Esophagus (tissue), 2 donors: ENCODE measurements around the gene PARD6G. TPM values are rescaled to one million over a fixed set of nuclear protein-coding genes. Genes with fewer than 3 reads are reported as not detected.

ENCODE experiments used
- H3K27ac ChIP-seq, 2 donors: one replicate each; pipeline ENCODE4 v1.5.1; 2013; ENCODE audit warnings: low read depth in 2 of 2, mild to moderate bottlenecking in 2 of 2, inconsistent platforms in 1 of 2, low read length in 1 of 2, moderate library complexity in 1 of 2
- H3K27me3 ChIP-seq, 2 donors: one replicate each; pipeline ENCODE4 v1.6.1; 2013; ENCODE audit warnings: low read length in 2 of 2, control low read depth in 1 of 2, mild to moderate bottlenecking in 1 of 2; ENCODE audit not compliant: insufficient read depth in 2 of 2, control insufficient read depth in 1 of 2
- H3K36me3 ChIP-seq, 2 donors: one replicate each; pipeline ENCODE4 v1.6.1; 2013; ENCODE audit warnings: low read length in 1 of 2; ENCODE audit not compliant: control insufficient read depth in 2 of 2, insufficient read depth in 2 of 2
- H3K4me1 ChIP-seq, 2 donors: one replicate each; pipeline ENCODE4 v1.6.1; 2013; ENCODE audit warnings: low read length in 1 of 2; ENCODE audit not compliant: control insufficient read depth in 2 of 2, insufficient read depth in 2 of 2
- H3K4me3 ChIP-seq, 2 donors: one replicate each; pipeline ENCODE4 v1.5.1; 2013; ENCODE audit warnings: low read length in 2 of 2, mild to moderate bottlenecking in 2 of 2, low read depth in 1 of 2, moderate library complexity in 1 of 2
- H3K9me3 ChIP-seq, 2 donors: one replicate each; pipeline ENCODE4 v1.6.1; 2013; ENCODE audit warnings: mild to moderate bottlenecking in 2 of 2, low read depth in 1 of 2, low read length in 1 of 2, moderate library complexity in 1 of 2; ENCODE audit not compliant: control insufficient read depth in 2 of 2, insufficient read depth in 1 of 2
- WGBS, 2 donors: extraction: QIAGEN DNeasy Blood & Tissue Kit; methylation state at CpG; one replicate each; pipeline ENCODE4 v1.1.7; 2013; 5-methylcytosine and 5-hydroxymethylcytosine counted together
- polyA plus RNA-seq, 2 donors: library from polyadenylated mRNA; stranded (reverse); fragments of 200-250 nt; gene quantifications; one replicate each; pipeline ENCODE4 v1.2.3, GENCODE V29; 2013
- donor health status: healthy with polysubstance abuse.
- donor health status: Bipolar disorder and iron deficiency.

Gene PARD6G
- polyA plus RNA-seq, 2 donors: 10.9 to 15.9 TPM

DNA sequence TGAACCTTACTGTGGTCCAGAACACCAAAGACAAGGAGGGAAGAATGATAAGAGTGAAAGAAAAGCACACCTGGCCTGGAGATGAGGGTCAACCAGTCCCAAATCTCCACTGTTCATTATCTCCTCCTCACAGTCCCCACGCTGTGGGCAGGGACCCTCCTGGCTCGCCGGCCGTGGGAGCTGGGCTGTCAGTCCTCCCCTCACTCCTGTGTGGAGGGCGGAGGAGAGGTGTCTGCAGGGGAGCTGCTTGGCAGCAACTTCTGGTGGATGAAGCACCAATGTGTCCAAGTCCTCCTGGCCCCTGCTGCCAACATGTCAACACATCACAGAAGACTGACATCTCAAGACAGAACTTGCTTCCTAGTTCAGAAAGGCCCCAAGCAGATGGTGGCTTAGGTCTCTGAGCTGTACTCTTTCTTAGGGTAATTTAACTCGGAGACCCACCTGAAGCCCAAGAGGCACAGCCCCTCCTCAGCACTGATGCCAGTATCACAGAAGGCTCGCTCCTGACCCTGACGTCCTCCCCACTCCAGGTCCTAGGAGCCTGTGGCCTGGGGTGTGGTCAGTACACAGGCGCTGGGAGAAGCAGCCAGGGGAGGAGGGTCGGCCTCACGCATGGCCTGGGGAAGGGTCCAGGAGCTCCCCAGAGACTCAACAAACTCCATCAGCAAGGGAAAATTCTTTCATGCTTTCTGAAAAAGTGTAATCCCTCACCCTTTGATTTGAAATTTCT, 54.5 kb downstream of the PARD6G start:
- WGBS, 2 donors: 84 to 93% methylated on average over 11 of the region's 11 CpGs
- Histone ChIP-seq H3K27ac (no peak overlapping the region), H3K36me3 (peaks cover 0 to 7% of the 10 kb centered on the region in 2 donors), H3K4me1 (peaks cover 0 to 7% of the 10 kb centered on the region in 2 donors), H3K27me3 (no peaks in the 10 kb centered on the region), H3K4me3 (no peak overlapping the region), H3K9me3 (no peaks in the 10 kb centered on the region)

DNA sequence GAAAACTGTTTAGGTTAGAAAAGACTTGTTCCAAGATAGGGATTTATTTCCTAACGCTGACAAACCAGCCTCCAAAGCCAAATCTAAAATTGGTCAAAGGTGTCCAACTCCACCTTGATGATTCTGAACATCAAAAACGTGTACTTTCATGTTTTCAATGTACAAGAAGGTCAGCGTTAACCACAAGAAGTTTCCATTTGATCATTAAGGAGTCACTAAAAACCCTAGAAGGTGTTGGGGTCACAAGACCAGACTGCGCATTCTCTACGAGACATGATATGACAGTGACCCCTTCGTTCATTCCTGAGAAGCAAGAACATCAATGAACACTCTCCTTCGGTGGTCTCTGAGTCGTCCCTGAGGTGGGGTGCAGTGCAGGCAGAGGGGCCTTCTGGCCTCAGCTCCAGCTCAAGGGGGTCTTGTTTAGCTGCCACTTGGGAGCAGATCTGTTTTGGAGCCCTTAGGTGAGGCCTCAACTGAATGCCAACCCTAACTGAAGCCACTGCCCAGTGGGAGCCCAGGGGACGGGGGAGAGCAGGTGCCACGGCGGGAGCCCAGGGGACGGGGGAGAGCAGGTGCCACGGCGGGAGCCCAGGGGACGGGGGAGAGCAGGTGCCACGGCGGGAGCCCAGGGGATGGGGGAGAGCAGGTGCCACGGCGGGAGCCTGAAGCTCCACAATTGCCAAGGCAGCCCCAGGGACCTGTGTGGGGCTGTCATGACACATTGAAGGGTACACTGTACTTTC, 55.2 kb downstream of the PARD6G start:
- H3K27ac ChIP-seq: no peak overlapping the region
- no peak overlapping the region for H3K4me3 ChIP-seq
- peaks cover 0 to 7% of the 10 kb centered on the region in 2 donors for H3K4me1 ChIP-seq
- H3K36me3 ChIP-seq: peaks cover 0 to 7% of the 10 kb centered on the region in 2 donors
- H3K27me3 ChIP-seq: no peaks in the 10 kb centered on the region
- WGBS, 2 donors: 87 to 88% methylated on average over 9 to 19 of the region's 19 CpGs
- H3K9me3 ChIP-seq: no peaks in the 10 kb centered on the region

DNA sequence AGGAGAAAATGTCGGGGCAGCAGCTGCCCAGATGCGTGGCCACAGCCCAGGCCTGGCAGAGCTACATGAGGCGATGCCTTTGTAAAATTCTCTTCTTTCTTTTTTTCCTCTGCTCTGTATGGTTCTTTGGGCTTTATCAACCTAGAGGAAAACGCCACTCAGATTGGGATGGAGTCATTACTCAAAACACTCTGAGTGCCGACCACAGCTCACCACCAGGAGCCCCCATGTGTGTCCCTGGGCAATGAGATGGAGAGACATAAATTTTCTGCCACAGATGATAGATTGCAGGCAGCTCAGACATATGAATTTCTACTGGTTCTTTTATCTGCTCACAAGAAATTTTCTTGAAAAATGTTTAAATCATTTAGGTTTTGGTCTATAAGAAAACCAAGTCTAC, 56.0 kb downstream of the PARD6G start:
- Histone ChIP-seq H3K36me3 (peaks cover 0 to 7% of the 10 kb centered on the region in 2 donors), H3K9me3 (no peaks in the 10 kb centered on the region), H3K27ac (no peak overlapping the region), H3K4me1 (peaks cover 0 to 7% of the 10 kb centered on the region in 2 donors), H3K4me3 (no peak overlapping the region), H3K27me3 (no peaks in the 10 kb centered on the region)
- WGBS, 2 donors: 87% methylated on average over 5 of the region's 5 CpGs

DNA sequence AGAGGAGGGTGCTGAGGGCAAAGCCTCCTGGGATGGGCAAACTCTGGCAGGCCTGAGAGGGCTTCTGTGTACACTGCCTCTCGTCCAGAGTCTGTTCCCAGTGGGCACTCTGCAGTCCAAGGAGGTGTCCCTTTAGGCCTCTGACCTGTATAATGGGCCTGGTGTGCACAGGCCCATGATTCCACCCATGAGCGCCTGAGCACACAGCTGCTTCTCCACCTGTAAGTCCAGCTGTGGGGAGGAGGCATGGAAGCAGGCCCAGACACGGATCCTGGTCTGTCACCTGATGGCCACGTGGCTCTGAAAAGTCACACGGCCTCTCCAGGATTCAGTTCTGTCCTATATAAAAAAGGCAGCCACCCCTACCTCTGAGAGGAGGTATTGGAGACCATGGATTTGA, 57.0 kb downstream of the PARD6G start:
- Histone ChIP-seq H3K4me1 (peaks cover 0 to 7% of the 10 kb centered on the region in 2 donors), H3K27me3 (no peaks in the 10 kb centered on the region), H3K9me3 (no peaks in the 10 kb centered on the region), H3K4me3 (no peak overlapping the region), H3K27ac (no peak overlapping the region), H3K36me3 (peaks cover 0 to 7% of the 10 kb centered on the region in 2 donors)
- WGBS, 2 donors: 77 to 86% methylated on average over 5 of the region's 5 CpGs

DNA sequence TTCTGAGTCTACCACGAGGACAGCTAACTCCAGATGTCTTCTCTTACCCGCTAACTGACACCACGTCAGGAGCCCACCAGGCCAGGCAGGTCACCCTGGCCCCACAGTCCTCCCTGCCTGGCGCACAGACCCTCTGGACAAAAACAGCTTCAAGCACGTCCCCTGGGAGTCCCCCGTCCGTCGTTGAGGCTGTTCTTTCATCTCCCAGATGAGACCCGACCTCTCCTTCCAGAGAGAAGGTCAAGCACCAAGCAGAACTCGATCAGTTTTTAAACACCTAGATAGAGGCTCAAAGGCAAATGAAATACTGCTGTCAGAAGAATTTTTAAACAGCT, 57.8 kb downstream of the PARD6G start:
- H3K4me1 ChIP-seq: peaks cover 0 to 7% of the 10 kb centered on the region in 2 donors

DNA sequence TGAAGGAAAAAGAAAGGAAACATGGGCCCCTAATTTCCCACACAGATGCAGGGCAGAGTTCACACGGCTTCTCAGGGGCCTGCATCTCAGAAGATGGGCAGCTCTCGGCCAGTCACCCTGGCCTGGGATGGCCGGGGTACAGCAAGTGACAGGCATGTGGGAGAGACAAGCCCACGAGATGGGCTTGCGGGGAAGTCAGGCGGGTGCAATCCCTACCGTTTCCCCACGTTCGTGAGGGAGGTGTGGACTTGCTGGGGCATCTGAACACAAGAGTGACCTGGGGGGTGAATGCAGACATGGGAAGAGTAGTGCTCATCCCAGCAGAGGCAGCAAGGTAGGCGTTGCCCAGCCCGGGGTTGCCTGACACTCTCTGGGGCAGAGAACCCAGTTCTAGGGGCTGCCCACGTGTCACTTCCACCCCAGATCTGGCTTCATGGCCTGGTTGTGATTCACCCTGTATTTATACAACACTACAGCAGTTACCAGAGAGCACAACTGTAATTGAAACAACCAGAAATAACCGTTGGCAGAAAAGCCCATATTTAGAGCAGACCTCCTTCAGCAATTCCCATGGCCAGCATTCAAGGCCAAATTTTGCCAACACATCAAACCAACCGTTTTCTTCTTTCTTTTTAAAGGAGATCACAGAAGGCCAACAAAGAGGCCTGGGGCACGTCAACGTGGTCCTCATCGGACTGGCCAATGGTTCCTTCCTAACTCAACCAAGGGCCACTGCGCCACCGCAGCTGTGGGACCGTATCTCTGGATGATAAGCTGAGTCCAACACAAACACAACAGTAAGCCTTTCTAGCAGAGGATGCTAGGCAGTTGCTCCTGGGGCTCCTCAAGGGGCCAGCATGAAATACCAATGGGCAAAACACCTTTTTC, 58.4 kb downstream of the PARD6G start:
- Histone ChIP-seq H3K36me3 (peaks cover 0 to 7% of the 10 kb centered on the region in 2 donors), H3K4me1 (peaks cover 0 to 7% of the 10 kb centered on the region in 2 donors), H3K4me3 (no peak overlapping the region), H3K9me3 (no peaks in the 10 kb centered on the region), H3K27me3 (no peaks in the 10 kb centered on the region), H3K27ac (no peak overlapping the region)
- WGBS, 2 donors: 89 to 91% methylated on average over 20 of the region's 20 CpGs

More for the DNA sequence above, 57.8 kb downstream of the PARD6G start:
- Histone ChIP-seq H3K4me3 (no peak overlapping the region), H3K9me3 (no peaks in the 10 kb centered on the region), H3K27me3 (no peaks in the 10 kb centered on the region), H3K27ac (no peak overlapping the region), H3K36me3 (peaks cover 0 to 7% of the 10 kb centered on the region in 2 donors)
- WGBS, 2 donors: 88% methylated on average over 10 of the region's 10 CpGs

DNA sequence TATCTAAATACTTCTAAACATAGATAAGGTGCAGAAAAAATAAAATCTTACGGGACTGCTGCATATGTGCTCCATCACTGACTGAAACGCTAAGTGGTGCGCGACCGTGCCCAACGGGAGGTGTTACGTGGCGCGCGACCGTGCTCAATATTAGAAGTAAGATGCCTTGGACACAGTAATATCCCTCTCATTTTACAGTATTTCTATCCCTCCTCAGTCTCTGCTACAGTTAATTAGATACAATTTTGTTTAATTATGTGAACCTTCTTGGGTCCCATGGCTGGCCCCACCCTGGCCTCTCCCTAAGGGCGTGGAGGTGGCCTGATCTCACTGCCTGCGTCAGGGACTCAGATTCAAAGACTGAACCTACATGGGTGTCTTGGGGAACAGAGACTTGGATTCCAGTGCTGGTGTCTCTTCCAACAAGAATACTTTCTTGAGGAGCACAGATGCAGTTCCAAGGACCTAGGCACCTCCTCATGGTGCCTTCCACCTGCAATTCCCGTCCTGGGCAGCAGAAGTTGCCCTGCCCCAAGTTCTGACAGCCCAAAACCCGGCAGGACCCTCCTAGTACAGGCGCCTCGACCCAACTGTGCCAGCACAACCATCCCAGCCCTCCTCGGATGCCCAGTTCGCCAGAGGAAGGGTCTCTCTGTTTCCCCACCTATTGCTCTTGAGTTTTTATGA, 59.2 kb downstream of the PARD6G start:
- Histone ChIP-seq H3K4me3 (no peak overlapping the region), H3K27me3 (no peaks in the 10 kb centered on the region), H3K27ac (peak overlapping the region in 1 of 2 donors; percentile 35), H3K4me1 (peaks cover 0 to 7% of the 10 kb centered on the region in 2 donors), H3K9me3 (no peaks in the 10 kb centered on the region), H3K36me3 (peaks cover 0 to 7% of the 10 kb centered on the region in 2 donors)
- 93 to 94% methylated on average over 19 of the region's 19 CpGs for WGBS, 2 donors

DNA sequence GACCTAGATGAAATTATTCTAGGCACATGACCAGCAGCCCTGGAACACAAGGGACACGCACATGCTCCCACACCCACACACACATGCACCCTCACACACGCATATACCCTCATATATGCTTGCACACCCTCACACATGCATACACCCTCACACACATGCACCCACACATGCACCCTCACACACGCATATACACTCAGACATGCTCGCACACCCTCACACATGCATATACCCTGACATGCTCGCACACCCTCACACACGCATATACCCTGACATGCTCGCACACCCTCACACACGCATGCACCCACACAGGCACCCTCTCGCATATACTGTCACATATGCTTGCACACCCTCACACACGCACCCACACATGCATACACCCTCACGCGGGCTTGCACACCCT, 61.8 kb downstream of the PARD6G start:
- Histone ChIP-seq H3K27ac (no peak overlapping the region), H3K4me1 (peaks cover 3 to 24% of the 10 kb centered on the region in 2 donors), H3K4me3 (no peak overlapping the region), H3K27me3 (no peaks in the 10 kb centered on the region), H3K9me3 (no peaks in the 10 kb centered on the region), H3K36me3 (peaks cover 0 to 3% of the 10 kb centered on the region in 2 donors)
- WGBS, 2 donors: 95 to 96% methylated on average over 12 of the region's 12 CpGs

DNA sequence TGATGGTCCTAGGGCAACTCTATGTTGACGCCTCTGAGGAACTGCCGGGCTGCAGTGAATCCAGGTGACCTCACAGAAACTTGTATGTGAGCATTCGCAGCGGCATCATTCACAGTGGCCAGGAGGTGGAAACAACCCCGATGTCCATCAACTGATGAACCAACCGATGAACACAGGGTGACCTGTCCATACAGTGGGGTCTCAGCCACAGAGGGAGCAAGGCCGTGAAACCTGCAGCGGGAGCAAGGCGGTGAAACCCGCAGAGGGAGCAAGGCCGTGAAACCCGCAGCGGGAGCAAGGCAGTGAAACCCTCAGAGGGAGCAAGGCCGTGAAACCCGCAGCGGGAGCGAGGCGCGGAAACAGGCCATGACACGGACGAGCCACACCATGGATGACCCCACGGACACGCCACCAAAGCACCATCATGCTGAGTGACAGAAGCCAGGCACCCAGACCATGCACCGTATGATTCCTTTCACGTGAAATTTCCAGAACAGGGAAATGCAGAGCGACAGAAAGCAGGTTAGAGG, 63.0 kb downstream of the PARD6G start:
- H3K27ac ChIP-seq: no peak overlapping the region
- H3K27me3 ChIP-seq: no peaks in the 10 kb centered on the region
- peaks cover 0 to 3% of the 10 kb centered on the region in 2 donors for H3K36me3 ChIP-seq
- peaks cover 3 to 35% of the 10 kb centered on the region in 2 donors for H3K4me1 ChIP-seq
- H3K9me3 ChIP-seq: no peaks in the 10 kb centered on the region
- H3K4me3 ChIP-seq: no peak overlapping the region
- 96% methylated on average over 26 of the region's 26 CpGs for WGBS, 2 donors
